RKO (cell line): ENCODE data around the gene PLK1.
"Not testable (repeated sequence)": the region's sequence is repeated elsewhere in the genome, so short reads cannot be mapped to it uniquely, and the experiment has no call there.

Source experiments
- DNase-seq: peaks from one replicate; pipeline ENCODE4 v3.0.0-alpha.2; 2016; ENCODE audit warnings: low spot score

Gene PLK1

GRCh38 chr16:23710504-23710903 is 31.8 kb downstream of the PLK1 start:
- no peak for DNase-seq

GRCh38 chr16:23711785-23712184 is 33.1 kb downstream of the PLK1 start:
- no peak for DNase-seq

- DNase-seq = no peak
Observed at GRCh38 chr16:23712976-23713375, 34.3 kb downstream of the PLK1 start, which contains the start of gene ERN2. TSS of gene ERN2 (minus strand) at chr16:23713222. CDS start at chr16:23713187, 35 bp downstream.

- DNase-seq = no peak
Observed at GRCh38 chr16:23716484-23716883, 37.8 kb downstream of the PLK1 start.

- not testable (repeated sequence) for DNase-seq
Observed at GRCh38 chr16:23722613-23723240, 44.0 kb downstream of the PLK1 start.

- DNase-seq = no peak
Observed at GRCh38 chr16:23724096-23724784, 45.6 kb downstream of the PLK1 start.

GRCh38 chr16:23724785-23725131 is 46.1 kb downstream of the PLK1 start:
- no peak for DNase-seq

- DNase-seq = no peak
Observed at GRCh38 chr16:23726710-23727109, 48.0 kb downstream of the PLK1 start.

- DNase-seq = no peak
Observed at GRCh38 chr16:23728112-23728477, 49.4 kb downstream of the PLK1 start.

GRCh38 chr16:23729503-23730424 is 51.1 kb downstream of the PLK1 start:
- DNase-seq = peak; percentile 30

- DNase-seq = no peak
Observed at GRCh38 chr16:23734176-23734893, 55.6 kb downstream of the PLK1 start.

- DNase-seq = not testable (repeated sequence)
Observed at GRCh38 chr16:23737423-23738028, 58.8 kb downstream of the PLK1 start.

- DNase-seq = no peak
Observed at GRCh38 chr16:23739516-23739915, 60.8 kb downstream of the PLK1 start.
